SK-N-SH treated with all-trans-retinoic acid at 6 μM for 48 hours (cell line): Measurements from ENCODE around the gene SCAF1.

Experiments used
- OSR1 ChIP-seq: fragments of 250-450 bp; sonication (Bioruptor Pico); IDR thresholded peaks from 2 replicates; pipeline ENCODE4 v1.8.0; 2022; ENCODE audit warnings: moderate library complexity, mild to moderate bottlenecking, inconsistent platforms
- PPARA ChIP-seq: fragments of 250-450 bp; sonication (Bioruptor Pico); IDR thresholded peaks from 2 replicates; pipeline ENCODE4 v1.5.0; 2020; ENCODE audit warnings: mild to moderate bottlenecking, borderline replicate concordance
- RARB ChIP-seq: fragments of 250-450 bp; sonication (Bioruptor Pico); IDR thresholded peaks from 2 replicates; pipeline ENCODE4 v1.8.0; 2021; ENCODE audit warnings: mild to moderate bottlenecking, moderate library complexity
- SNAI2 ChIP-seq: fragments of 250-450 bp; sonication (Bioruptor Pico); IDR thresholded peaks from 2 replicates; pipeline ENCODE4 v1.5.0; 2020; ENCODE audit warnings: mild to moderate bottlenecking, moderate library complexity
- TCF4 ChIP-seq: fragments of 250-450 bp; sonication (Bioruptor Pico); IDR thresholded peaks from 2 replicates; pipeline ENCODE4 v1.8.0; 2021; ENCODE audit warnings: mild to moderate bottlenecking, moderate library complexity, borderline replicate concordance
- ZFP3 ChIP-seq: fragments of 250-450 bp; sonication (Bioruptor Pico); IDR thresholded peaks from 2 replicates; pipeline ENCODE4 v1.5.0; 2020; ENCODE audit warnings: mild to moderate bottlenecking, moderate library complexity
- ZFP30 ChIP-seq: fragments of 450-650 bp; formaldehyde crosslinking; IDR thresholded peaks from 2 replicates; pipeline ENCODE4 v1.5.0; 2022; ENCODE audit warnings: mild to moderate bottlenecking, moderate library complexity
- ZNF565 ChIP-seq: fragments of 450-650 bp; formaldehyde crosslinking; conservative IDR thresholded peaks from 2 replicates; pipeline ENCODE4 v1.5.0; 2020; ENCODE audit warnings: low read depth, mild to moderate bottlenecking, moderate library complexity
- ZNF70 ChIP-seq: fragments of 450-650 bp; formaldehyde crosslinking; IDR thresholded peaks from 2 replicates; pipeline ENCODE4 v1.5.0; 2020; ENCODE audit warnings: mild to moderate bottlenecking, moderate library complexity
- TF ChIP-seq, protein P1 (sequence below): fragments of 250-450 bp; sonication (Bioruptor Pico); IDR thresholded peaks from 2 replicates; pipeline ENCODE4 v1.8.0; 2020; ENCODE audit warnings: mild to moderate bottlenecking, moderate library complexity, borderline replicate concordance
- TF ChIP-seq, protein P2 (sequence below): fragments of 250-450 bp; sonication (Bioruptor Pico); IDR thresholded peaks from 2 replicates; pipeline ENCODE4 v1.5.1; 2021; ENCODE audit warnings: mild to moderate bottlenecking, moderate library complexity

DNA sequence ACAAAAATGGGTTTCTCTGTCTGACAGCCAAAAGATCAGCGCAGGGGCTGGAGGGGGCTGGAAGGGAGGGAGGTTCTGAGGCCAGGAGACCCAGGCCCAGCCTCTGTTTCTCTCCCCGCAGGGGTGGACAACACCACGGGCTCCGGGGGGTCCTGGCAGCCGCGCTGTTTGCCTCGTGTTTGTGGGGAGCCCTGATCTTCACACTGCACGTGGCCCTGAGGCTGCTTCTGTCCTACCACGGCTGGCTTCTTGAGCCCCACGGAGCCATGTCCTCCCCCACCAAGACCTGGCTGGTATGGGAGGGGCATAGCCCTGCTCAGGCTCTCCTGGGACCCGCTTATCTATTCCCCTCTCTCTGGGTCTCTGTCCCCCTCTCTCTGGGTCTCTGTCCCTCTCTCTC lies 58.6 kb downstream of the SCAF1 start:
- TF ChIP-seq, protein P1, sequence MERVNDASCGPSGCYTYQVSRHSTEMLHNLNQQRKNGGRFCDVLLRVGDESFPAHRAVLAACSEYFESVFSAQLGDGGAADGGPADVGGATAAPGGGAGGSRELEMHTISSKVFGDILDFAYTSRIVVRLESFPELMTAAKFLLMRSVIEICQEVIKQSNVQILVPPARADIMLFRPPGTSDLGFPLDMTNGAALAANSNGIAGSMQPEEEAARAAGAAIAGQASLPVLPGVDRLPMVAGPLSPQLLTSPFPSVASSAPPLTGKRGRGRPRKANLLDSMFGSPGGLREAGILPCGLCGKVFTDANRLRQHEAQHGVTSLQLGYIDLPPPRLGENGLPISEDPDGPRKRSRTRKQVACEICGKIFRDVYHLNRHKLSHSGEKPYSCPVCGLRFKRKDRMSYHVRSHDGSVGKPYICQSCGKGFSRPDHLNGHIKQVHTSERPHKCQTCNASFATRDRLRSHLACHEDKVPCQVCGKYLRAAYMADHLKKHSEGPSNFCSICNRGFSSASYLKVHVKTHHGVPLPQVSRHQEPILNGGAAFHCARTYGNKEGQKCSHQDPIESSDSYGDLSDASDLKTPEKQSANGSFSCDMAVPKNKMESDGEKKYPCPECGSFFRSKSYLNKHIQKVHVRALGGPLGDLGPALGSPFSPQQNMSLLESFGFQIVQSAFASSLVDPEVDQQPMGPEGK (CRISPR knock-in tag): no peak
- TF ChIP-seq TCF4: no peak
- no peak for TF ChIP-seq PPARA
- TF ChIP-seq ZFP3 (CRISPR knock-in tag): no peak
- TF ChIP-seq ZNF565: no peak
- no peak for TF ChIP-seq RARB (CRISPR knock-in tag)
- TF ChIP-seq ZFP30 (CRISPR knock-in tag): no peak
- no peak for TF ChIP-seq ZNF70 (CRISPR knock-in tag)
- TF ChIP-seq, protein P2, sequence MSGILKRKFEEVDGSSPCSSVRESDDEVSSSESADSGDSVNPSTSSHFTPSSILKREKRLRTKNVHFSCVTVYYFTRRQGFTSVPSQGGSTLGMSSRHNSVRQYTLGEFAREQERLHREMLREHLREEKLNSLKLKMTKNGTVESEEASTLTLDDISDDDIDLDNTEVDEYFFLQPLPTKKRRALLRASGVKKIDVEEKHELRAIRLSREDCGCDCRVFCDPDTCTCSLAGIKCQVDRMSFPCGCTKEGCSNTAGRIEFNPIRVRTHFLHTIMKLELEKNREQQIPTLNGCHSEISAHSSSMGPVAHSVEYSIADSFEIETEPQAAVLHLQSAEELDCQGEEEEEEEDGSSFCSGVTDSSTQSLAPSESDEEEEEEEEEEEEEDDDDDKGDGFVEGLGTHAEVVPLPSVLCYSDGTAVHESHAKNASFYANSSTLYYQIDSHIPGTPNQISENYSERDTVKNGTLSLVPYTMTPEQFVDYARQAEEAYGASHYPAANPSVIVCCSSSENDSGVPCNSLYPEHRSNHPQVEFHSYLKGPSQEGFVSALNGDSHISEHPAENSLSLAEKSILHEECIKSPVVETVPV (CRISPR knock-in tag): no peak
- TF ChIP-seq SNAI2 (CRISPR knock-in tag): no peak
- no peak for TF ChIP-seq OSR1 (CRISPR knock-in tag)
